IPS-18c (cell line): ENCODE results near the gene TRIM69.
A peak's percentile ranks its signal among the peaks of the same experiment; 100 is the strongest.
"Not testable (repeated sequence)": the region's sequence is repeated elsewhere in the genome, so short reads cannot be mapped to it uniquely, and the experiment has no call there.

Experiments used
- H3K4me3 ChIP-seq: 2 replicates; pipeline ENCODE4 v1.7.0; 2013; ENCODE audit warnings: low read depth, mild to moderate bottlenecking, low read length, moderate library complexity; ENCODE audit not compliant: insufficient read depth
- H3K9me3 ChIP-seq: one replicate; pipeline ENCODE4 v1.6.1; 2013; ENCODE audit warnings: mild to moderate bottlenecking, low read length, moderate library complexity; ENCODE audit not compliant: control insufficient read depth, insufficient read depth

Gene TRIM69

GRCh38 chr15:44736181-44736765 is at the start of gene TRIM69:
TRIM69 (plus strand) TSS chr15:44736528; CDS start chr15:44736705, 177 bp downstream.
- H3K4me3 ChIP-seq: no peak within 1 kb of the TSS

GRCh38 chr15:44689318-44689717 is 47.0 kb upstream of the TRIM69 start:
- not testable (repeated sequence) for H3K4me3 ChIP-seq, H3K9me3 ChIP-seq

More at GRCh38 chr15:44736181-44736765, at the start of gene TRIM69:
- H3K9me3 ChIP-seq: no peaks in the 10 kb centered on the region

GRCh38 chr15:44690245-44690644 is 46.1 kb upstream of the TRIM69 start:
- H3K4me3 ChIP-seq, H3K9me3 ChIP-seq: not testable (repeated sequence)

- Histone ChIP-seq H3K4me3 (no peak overlapping the region), H3K9me3 (peaks cover 2% of the 10 kb centered on the region)
These were observed 43.7 kb upstream of the TRIM69 start for GRCh38 chr15:44692659-44693058.

- no peaks in the 10 kb centered on the region for H3K9me3 ChIP-seq
- no peak overlapping the region for H3K4me3 ChIP-seq
These were observed 41.9 kb upstream of the TRIM69 start for GRCh38 chr15:44694416-44694815.

- Histone ChIP-seq H3K9me3 (no peaks in the 10 kb centered on the region), H3K4me3 (no peak overlapping the region)
These were observed 41.0 kb upstream of the TRIM69 start for GRCh38 chr15:44695294-44695693.

- no peak overlapping the region for H3K4me3 ChIP-seq
- H3K9me3 ChIP-seq: no peaks in the 10 kb centered on the region
These were observed 39.3 kb upstream of the TRIM69 start for GRCh38 chr15:44697014-44697413.

GRCh38 chr15:44698641-44699040 is 37.7 kb upstream of the TRIM69 start:
- Histone ChIP-seq H3K4me3 (no peak overlapping the region), H3K9me3 (no peaks in the 10 kb centered on the region)

- H3K9me3 ChIP-seq, H3K4me3 ChIP-seq: not testable (repeated sequence)
These were observed 35.7 kb upstream of the TRIM69 start for GRCh38 chr15:44700676-44701075.

- no peak overlapping the region for H3K4me3 ChIP-seq
- H3K9me3 ChIP-seq: no peaks in the 10 kb centered on the region
These were observed 30.3 kb upstream of the TRIM69 start for GRCh38 chr15:44705986-44706385.

GRCh38 chr15:44706401-44706800 is 29.9 kb upstream of the TRIM69 start:
- no peaks in the 10 kb centered on the region for H3K9me3 ChIP-seq
- H3K4me3 ChIP-seq: no peak overlapping the region

GRCh38 chr15:44706946-44707636 is 29.2 kb upstream of the TRIM69 start:
- Histone ChIP-seq H3K9me3 (no peaks in the 10 kb centered on the region), H3K4me3 (no peak overlapping the region)

GRCh38 chr15:44710236-44711095 is 25.9 kb upstream of the TRIM69 start:
- Histone ChIP-seq H3K4me3 (peak overlapping the region; percentile 83; the same call in 1 of the 2 replicates), H3K9me3 (no peaks in the 10 kb centered on the region)

- Histone ChIP-seq H3K9me3 (no peaks in the 10 kb centered on the region), H3K4me3 (peak within 1 kb of the TSS; percentile 83)
These were observed 25.1 kb upstream of the TRIM69 start, which contains the start of the genes B2M and PATL2 for GRCh38 chr15:44711096-44711742. B2M (plus strand) TSS chr15:44711517; CDS start chr15:44711547, 30 bp downstream. PATL2 (minus strand) TSS chr15:44711323; CDS start chr15:44676490, 34,833 bp downstream.

GRCh38 chr15:44711743-44712345 is 24.5 kb upstream of the TRIM69 start:
- H3K9me3 ChIP-seq: no peaks in the 10 kb centered on the region
- peak overlapping the region; percentile 83 for H3K4me3 ChIP-seq

GRCh38 chr15:44712346-44713005 is 23.9 kb upstream of the TRIM69 start:
- Histone ChIP-seq H3K4me3 (peak overlapping the region; percentile 83), H3K9me3 (no peaks in the 10 kb centered on the region)
